ENCODE results near the gene ARGFX. TPM values are rescaled to one million over a fixed set of nuclear protein-coding genes. Genes with fewer than 3 reads are reported as not detected.
"Not testable (repeated sequence)": the region's sequence is repeated elsewhere in the genome, so short reads cannot be mapped to it uniquely, and the experiment has no call there.

Gene ARGFX
- polyA plus RNA-seq, 1 experiment = not detected

GRCh38 chr3:121595765-121596406 lies 28.1 kb downstream of the ARGFX start:
- ChIA-PET POLR2A (no interaction called here), CTCF (no interaction called here)
- no peak for TF ChIP-seq CTCF (IDR thresholded peaks at IDR 0.05; ENCODE audit: low read depth, low read length)
- H3K9me3 ChIP-seq (ENCODE audit: control insufficient read depth, insufficient read depth, low read length) = no peaks in the 10 kb centered on the region
- no peak overlapping the region for H3K27ac ChIP-seq (ENCODE audit: low read depth, low read length)
- H3K4me3 ChIP-seq (ENCODE audit: low read depth, low read length) = no peak overlapping the region
- DNase-seq (ENCODE audit: low read depth, low spot score) = no peak
- peaks cover 5% of the 10 kb centered on the region for H3K27me3 ChIP-seq (ENCODE audit: control insufficient read depth, insufficient read depth, low read length)

GRCh38 chr3:121598564-121598963 lies 30.8 kb downstream of the ARGFX start:
- DNase-seq (ENCODE audit: low read depth, low spot score) = no peak
- Histone ChIP-seq H3K9me3 (ENCODE audit: control insufficient read depth, insufficient read depth, low read length) (no peaks in the 10 kb centered on the region), H3K27me3 (ENCODE audit: control insufficient read depth, insufficient read depth, low read length) (no peaks in the 10 kb centered on the region), H3K4me3 (ENCODE audit: low read depth, low read length) (no peak overlapping the region), H3K27ac (ENCODE audit: low read depth, low read length) (no peak overlapping the region)
- no peak for TF ChIP-seq CTCF (IDR thresholded peaks at IDR 0.05; ENCODE audit: low read depth, low read length)
- CTCF ChIA-PET = no interaction called here
- POLR2A ChIA-PET = no interaction called here

- POLR2A ChIA-PET; H3K4me3 ChIP-seq (ENCODE audit: low read depth, low read length); H3K27me3 ChIP-seq (ENCODE audit: control insufficient read depth, insufficient read depth, low read length); H3K9me3 ChIP-seq (ENCODE audit: control insufficient read depth, insufficient read depth, low read length); H3K27ac ChIP-seq (ENCODE audit: low read depth, low read length); CTCF ChIA-PET; DNase-seq (ENCODE audit: low read depth, low spot score): not testable (repeated sequence)
These were observed 32.2 kb downstream of the ARGFX start for GRCh38 chr3:121599900-121600299.

GRCh38 chr3:121601212-121601812 lies 33.6 kb downstream of the ARGFX start:
- no peak for DNase-seq (ENCODE audit: low read depth, low spot score)
- H3K4me3 ChIP-seq (ENCODE audit: low read depth, low read length) = no peak overlapping the region
- ChIA-PET POLR2A (no interaction called here), CTCF (interaction anchor here (0.6 kb wide), 1 partner anchor 635 kb away, joined by 3 read pairs; no protein-coding TSS in a partner anchor)
- no peaks in the 10 kb centered on the region for H3K9me3 ChIP-seq (ENCODE audit: control insufficient read depth, insufficient read depth, low read length)
- no peaks in the 10 kb centered on the region for H3K27me3 ChIP-seq (ENCODE audit: control insufficient read depth, insufficient read depth, low read length)
- no peak overlapping the region for H3K27ac ChIP-seq (ENCODE audit: low read depth, low read length)
- TF ChIP-seq CTCF (IDR thresholded peaks at IDR 0.05; ENCODE audit: low read depth, low read length) = no peak

GRCh38 chr3:121604759-121605158 lies 37.0 kb downstream of the ARGFX start:
- no peaks in the 10 kb centered on the region for H3K9me3 ChIP-seq (ENCODE audit: control insufficient read depth, insufficient read depth, low read length)
- POLR2A ChIA-PET = no interaction called here
- no peak for DNase-seq (ENCODE audit: low read depth, low spot score)
- H3K4me3 ChIP-seq (ENCODE audit: low read depth, low read length) = no peak overlapping the region
- TF ChIP-seq CTCF (IDR thresholded peaks at IDR 0.05; ENCODE audit: low read depth, low read length) = no peak
- CTCF ChIA-PET = no interaction called here
- H3K27me3 ChIP-seq (ENCODE audit: control insufficient read depth, insufficient read depth, low read length) = no peaks in the 10 kb centered on the region
- H3K27ac ChIP-seq (ENCODE audit: low read depth, low read length) = no peak overlapping the region

Data from AG04450 (cell line).